Fibroblast of villous mesenchyme (primary cell): ENCODE data around the gene INHA. TPM values are rescaled to one million over a fixed set of nuclear protein-coding genes. Genes with fewer than 3 reads are reported as not detected.

Source experiments
- DNase-seq: peaks from one replicate; pipeline ENCODE4 v3.0.0-alpha.2; 2010; ENCODE audit warnings: low read depth
- H3K4me3 ChIP-seq: 2 replicates; pipeline ENCODE4 v1.5.1; 2011; ENCODE audit warnings: low read depth, mild to moderate bottlenecking, low read length
- total RNA-seq: library from RNA; depleted of rRNA; stranded (reverse); fragments of >200 nt; gene quantifications from 2 replicates; pipeline ENCODE4 v1.2.3, GENCODE V29; 2012
- TF ChIP-seq, protein P1 (sequence below): IDR thresholded peaks from 2 replicates; pipeline ENCODE4 v1.5.1; 2012; ENCODE audit warnings: low read depth, mild to moderate bottlenecking, low read length; ENCODE audit not compliant: insufficient read depth

INHA gene, protein sequence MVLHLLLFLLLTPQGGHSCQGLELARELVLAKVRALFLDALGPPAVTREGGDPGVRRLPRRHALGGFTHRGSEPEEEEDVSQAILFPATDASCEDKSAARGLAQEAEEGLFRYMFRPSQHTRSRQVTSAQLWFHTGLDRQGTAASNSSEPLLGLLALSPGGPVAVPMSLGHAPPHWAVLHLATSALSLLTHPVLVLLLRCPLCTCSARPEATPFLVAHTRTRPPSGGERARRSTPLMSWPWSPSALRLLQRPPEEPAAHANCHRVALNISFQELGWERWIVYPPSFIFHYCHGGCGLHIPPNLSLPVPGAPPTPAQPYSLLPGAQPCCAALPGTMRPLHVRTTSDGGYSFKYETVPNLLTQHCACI
- 0.43 and 0.64 TPM in 2 replicates for total RNA-seq

DNA sequence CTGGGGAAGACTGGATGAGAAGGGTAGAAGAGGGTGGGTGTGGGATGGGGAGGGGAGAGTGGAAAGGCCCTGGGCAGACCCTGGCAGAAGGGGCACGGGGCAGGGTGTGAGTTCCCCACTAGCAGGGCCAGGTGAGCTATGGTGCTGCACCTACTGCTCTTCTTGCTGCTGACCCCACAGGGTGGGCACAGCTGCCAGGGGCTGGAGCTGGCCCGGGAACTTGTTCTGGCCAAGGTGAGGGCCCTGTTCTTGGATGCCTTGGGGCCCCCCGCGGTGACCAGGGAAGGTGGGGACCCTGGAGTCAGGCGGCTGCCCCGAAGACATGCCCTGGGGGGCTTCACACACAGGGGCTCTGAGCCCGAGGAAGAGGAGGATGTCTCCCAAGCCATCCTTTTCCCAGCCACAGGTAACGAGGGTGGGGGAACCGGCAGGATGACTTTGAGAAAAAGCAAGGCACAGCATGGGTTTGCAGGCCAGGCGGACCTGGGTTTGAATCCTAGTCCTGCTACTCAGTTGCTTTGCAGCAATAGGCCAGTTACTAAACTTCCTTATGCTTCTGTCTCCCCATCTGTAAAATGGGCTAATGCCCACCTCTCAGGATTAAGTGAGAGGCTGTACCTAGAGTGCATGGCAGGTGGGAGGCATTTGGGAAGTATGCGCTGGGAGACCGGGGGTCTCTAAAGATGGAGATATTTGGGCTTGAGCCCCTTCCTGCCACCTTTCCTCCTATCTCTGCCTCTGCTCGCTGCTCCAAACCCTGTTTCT lies at the start of gene INHA:
TSS of gene INHA (plus strand) at position 74 of the 765 bp plus-strand sequence. CDS start at position 139, 65 bp downstream.
- peak within 1 kb of the TSS; percentile 69 for H3K4me3 ChIP-seq
- DNase-seq: no peak
- TF ChIP-seq, protein P1, sequence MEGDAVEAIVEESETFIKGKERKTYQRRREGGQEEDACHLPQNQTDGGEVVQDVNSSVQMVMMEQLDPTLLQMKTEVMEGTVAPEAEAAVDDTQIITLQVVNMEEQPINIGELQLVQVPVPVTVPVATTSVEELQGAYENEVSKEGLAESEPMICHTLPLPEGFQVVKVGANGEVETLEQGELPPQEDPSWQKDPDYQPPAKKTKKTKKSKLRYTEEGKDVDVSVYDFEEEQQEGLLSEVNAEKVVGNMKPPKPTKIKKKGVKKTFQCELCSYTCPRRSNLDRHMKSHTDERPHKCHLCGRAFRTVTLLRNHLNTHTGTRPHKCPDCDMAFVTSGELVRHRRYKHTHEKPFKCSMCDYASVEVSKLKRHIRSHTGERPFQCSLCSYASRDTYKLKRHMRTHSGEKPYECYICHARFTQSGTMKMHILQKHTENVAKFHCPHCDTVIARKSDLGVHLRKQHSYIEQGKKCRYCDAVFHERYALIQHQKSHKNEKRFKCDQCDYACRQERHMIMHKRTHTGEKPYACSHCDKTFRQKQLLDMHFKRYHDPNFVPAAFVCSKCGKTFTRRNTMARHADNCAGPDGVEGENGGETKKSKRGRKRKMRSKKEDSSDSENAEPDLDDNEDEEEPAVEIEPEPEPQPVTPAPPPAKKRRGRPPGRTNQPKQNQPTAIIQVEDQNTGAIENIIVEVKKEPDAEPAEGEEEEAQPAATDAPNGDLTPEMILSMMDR: no peak

DNA sequence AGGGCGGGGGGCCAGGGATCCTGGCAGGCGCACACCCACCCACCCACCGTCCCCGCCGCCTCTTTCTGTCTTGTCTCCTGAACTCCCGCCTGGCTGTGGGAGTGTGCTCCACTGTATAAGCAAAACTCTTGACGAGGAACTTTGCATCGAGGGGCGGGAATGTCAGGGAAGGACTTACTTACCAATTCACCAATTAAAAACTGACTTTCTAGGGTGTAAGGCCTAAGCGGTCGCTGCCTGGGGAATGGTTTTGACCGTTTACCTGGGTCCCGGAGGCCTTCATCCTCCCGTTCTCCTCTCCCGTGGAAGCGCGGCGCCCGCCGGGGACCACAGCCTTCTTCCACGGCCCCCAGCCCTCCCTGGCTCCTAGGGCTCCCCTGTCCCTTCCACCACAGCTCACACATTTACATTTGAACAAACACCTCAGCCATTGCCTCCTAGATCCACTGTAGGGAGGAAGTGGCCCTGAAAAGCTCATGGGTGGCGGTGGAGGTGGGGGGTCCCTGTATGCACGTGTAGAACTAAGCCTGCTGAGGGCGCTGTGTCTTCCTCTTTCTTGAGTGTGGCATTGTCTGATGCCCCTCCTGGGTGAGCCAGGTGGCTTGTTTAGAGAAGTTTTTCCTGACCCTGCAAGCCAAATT lies 49.0 kb upstream of the INHA start:
- TF ChIP-seq, protein P1: no peak
- H3K4me3 ChIP-seq: no peak overlapping the region
- no peak for DNase-seq

DNA sequence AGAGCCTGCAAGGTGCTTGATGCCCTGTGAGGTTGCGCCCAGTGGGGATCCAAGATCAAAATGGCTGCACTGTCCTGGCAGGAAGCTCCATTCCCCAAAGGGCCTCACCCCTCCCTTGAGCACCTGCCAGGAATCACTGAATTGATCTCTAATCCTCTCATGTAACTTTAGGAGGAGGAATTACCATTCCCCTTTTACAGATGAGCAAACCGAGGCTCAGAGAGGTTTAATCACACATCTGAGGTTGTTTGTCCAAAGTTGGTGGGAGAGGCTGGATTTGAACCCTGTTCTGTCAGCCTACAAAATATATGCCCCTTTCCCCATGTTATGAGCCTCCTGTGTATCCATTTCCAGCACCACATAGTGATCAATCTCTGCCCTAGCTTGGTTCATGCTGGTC lies 47.3 kb upstream of the INHA start:
- TF ChIP-seq, protein P1: no peak
- no peak overlapping the region for H3K4me3 ChIP-seq
- no peak for DNase-seq

DNA sequence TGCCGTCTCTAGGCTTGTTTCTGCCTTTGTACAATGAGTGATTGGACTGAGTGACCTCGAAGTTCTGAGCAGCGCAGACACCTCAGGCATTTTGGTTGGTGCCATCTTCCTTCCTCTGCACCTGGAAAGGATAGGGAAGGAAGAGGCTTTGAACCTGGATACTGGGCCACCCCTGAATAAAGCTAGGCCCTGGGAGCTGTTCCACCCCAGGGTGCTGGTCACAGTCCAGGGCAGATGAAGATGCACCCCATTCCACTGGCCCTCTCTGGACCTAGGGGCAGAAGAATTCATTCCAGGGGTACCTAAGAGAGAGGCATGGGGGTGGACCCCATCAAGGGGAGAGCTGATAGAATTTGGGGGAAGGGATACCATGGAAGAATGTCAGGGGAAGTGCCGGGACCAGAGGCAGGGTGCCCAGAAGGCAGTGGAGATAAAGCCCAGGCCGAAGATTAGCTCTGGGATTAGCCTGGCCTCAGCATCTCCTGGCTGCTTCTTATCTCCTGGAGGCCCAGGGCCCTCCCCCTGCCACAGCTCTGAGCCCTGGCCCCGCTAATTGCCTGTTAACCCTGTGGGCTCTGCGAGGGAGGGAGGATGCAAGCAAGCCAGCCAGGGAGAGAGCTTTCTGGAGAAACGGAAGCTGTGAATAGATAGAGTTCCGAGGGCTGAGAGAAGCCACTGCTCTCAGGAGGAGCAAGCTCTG lies 46.4 kb upstream of the INHA start:
- TF ChIP-seq, protein P1: no peak
- H3K4me3 ChIP-seq: no peak overlapping the region
- peak; percentile 63 for DNase-seq

DNA sequence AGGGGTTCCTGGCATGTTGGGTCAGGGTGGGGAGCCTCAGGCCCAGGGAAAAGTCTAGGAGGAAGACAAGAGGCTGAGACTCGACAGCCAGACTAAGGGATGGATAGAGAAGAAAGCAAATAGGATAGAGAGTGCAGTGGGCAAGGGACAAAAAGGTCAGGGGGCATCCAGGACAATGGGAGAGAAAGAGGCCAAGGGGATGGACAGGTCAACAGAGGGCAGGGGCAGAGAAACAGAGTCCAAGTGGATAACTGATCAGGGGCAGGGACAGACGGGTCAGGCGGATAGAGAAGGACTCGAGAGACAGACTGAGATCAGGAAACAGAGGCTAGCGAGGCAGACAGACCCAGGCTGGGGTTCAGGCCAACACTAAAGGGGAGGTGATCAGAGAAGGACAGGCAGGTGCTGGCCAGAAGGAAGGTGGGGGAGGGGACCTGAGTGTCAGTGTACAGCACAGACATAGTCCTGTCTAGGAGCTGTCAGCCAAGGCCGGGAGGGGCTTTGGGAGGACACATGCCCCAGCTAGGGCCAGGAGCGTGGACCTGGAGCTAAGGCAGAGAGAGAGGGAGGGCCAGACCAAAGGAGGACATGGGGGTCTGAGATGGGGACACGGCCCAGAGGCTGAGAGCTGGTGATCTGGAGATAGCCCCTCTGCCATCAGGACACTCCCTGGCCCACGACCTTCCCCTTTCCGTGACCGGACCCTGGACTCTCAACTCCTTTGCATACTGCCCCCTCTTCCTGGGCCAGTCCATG lies 45.6 kb upstream of the INHA start:
- no peak for DNase-seq
- no peak overlapping the region for H3K4me3 ChIP-seq
- TF ChIP-seq, protein P1: no peak

DNA sequence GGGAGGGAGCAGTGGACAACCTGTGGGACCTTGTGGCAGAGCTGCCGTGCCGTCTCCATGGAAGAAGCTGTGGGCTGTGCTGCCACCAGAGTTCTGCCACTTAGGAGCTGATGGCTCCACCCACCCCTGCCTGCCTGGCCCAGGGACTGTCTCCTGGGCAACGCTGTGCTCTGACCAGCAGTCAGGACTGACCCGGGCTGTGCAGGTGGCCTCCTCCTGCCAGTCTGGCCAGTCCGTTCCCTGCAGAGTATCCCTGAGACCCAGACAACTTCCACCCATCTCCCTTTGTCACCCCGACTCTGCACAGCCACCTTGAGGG lies 45.1 kb upstream of the INHA start:
- TF ChIP-seq, protein P1: no peak
- H3K4me3 ChIP-seq: no peak overlapping the region
- no peak for DNase-seq
